Raji (cell line): Measurements from ENCODE around the gene FN1.

Experiments
- POLR2A ChIP-seq: IDR thresholded peaks from 2 replicates; pipeline ENCODE4 v1.6.1; 2011; ENCODE audit warnings: low read depth, low read length, control low read depth; ENCODE audit not compliant: insufficient read depth

FN1 gene

DNA sequence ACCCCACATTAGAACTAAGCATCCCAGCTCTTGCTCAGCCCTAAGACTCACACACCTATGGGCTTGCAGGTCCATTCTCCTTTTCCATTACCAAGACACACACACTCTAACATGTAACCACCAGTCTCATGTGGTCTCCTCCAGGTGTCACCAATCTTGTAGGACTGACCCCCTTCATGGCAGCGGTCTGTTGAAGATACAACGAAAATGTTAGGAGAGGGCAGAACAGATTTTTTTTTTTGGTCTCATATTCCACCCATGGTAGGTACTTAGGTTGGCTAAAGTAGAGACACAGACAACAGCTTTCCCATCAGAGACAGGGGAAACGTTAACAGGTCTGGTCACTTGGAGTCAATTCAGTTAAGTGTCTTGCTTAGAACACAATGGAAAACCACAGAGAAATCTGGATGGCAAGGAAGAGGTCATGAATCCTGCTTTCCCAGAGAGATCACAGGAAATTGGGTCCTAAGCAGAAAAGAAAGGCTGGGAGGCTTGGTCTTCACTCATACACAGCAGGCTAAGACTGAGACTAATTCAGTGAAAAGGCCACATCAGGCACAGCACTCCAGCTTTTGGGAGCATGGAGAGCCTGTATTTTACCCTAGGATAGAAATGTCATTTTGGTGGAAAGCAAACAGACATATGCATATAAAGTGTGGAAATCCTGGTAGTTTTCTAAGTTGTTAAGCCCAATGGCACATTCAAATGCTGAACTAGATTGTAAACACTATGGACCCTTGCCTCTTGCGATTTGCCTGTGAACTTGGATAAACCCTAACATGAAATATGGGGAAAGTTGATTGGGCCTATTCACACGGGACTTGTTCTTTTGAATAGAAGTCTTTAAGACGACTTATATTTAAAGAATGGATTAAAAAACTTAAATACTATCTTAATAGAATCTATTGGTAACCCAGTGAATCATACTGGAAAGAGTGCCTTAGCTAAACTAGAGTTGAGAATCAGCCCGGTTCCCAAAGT, 3.8 kb downstream of the FN1 start:
- TF ChIP-seq POLR2A = no peak

DNA sequence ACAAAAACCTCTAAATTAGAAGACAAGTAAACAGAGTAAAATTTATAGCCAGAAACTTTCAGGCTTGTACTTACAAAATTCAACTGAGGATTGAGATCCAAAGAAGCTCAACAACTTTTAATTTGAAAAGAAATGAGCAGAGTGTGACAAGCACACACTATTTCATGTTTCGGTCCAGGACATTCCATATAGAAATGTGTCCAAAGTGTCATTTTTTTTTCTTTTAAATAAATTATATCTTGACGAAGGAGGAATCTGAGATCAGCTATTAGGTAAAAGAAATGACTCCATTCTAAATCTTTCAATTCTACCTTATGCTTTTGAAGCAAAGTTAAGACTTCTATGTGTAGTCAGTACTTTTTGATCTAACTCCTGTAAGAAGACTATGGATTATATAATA, 4.6 kb downstream of the FN1 start:
- TF ChIP-seq POLR2A = no peak

DNA sequence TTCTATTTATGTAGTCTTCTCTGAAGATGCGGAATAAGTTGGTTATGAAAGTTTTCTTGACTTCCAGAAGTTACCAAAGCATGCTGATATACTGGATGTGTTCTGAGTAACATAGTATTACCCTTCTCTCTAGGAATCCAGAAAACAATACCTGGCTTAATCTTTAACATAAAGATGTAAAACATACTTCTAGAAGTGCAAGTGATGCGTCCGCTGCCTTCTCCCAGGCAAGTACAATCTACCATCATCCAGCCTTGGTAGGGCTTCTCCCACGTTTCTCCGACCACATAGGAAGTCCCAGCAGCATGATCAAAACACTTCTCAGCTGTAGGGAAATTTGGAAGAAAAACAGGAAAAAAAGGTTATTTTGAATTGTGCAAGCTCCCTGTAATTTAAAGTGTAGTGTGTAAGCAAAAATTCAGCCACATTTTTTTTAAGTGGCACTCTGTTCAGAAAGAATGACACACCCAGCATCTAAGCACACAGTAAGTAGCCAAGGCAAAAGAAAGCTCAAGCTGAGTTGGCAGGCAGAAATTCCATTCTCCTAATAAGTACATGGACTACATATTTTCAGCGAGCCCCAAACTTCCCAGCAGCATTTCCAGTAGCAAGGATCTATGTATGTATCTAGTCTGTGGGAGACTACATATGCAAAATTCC, 5.2 kb downstream of the FN1 start:
- no peak for TF ChIP-seq POLR2A

DNA sequence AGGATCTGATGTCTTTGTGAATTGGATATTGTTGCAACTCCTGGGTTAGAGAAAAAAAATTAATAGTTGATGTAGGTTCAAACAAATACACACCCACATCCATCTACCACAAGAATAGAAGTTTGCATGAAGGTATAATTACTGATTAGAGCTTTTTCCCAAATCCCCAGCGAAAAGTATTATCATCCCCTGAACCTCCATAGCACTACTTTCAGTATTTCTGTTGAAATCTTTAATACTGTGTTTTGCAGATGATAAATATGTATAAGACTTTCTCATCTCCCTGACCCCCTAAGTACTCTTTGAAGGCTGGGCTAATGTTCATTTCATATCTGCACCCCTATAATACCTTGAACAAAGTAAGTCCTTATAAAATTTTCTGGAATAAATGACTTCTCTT, 6.4 kb downstream of the FN1 start:
- no peak for TF ChIP-seq POLR2A

DNA sequence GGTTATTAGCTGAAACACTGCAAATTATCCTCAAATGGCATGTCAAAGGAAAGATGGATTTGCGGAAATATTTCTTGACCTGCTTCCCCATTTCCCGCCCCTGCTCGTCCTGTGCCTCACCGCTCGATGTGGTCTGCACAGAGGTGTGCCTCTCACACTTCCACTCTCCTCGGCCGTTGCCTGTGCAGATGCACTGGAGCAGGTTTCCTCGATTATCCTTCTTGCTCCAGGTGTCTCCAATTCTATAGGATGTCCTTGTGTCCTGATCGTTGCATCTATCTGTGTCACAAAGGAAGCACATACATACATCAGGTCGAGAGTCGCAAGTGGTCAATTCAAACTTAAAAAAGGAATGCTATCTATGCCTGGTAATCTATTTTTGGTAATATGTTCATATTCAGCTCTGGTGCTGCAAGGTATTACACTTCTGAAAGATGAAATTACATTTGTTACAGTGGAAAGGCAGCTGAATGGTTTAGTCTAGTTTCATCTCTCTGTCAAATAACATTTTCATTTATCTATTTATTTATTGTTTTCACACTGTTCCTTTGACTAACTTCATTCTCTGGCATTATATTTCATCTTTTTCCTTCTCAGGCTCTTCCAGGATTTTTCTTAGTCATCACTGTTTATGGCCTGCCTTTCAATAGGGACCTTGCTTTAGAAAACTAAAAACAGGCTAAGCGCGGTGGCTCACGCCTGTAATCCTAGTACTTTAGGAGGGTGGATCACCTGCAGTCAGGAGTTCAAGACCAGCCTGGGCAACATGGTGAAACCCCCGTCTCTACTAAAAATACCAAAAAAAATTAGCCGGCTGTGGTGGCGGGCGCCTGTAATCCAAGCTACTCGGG, 7.6 kb downstream of the FN1 start:
- TF ChIP-seq POLR2A = no peak

DNA sequence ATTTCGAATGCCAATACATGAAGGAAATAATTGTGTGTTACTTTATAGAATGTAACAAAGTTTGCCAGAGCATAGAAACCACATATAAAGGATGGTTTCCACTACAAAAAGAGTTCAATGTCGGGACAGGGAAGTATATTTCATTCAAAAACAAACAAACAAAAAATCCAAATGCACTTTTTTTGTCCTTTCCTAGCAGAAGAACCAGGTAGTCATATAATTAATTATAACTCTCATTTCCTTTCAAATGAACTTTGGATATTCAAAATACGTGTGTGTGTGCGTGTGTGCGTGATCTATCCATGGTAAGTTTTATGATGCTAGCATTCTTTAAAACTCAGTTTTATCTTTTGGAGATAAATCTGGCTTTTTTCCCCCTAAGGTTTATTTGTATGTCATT, 8.3 kb downstream of the FN1 start:
- no peak for TF ChIP-seq POLR2A

DNA sequence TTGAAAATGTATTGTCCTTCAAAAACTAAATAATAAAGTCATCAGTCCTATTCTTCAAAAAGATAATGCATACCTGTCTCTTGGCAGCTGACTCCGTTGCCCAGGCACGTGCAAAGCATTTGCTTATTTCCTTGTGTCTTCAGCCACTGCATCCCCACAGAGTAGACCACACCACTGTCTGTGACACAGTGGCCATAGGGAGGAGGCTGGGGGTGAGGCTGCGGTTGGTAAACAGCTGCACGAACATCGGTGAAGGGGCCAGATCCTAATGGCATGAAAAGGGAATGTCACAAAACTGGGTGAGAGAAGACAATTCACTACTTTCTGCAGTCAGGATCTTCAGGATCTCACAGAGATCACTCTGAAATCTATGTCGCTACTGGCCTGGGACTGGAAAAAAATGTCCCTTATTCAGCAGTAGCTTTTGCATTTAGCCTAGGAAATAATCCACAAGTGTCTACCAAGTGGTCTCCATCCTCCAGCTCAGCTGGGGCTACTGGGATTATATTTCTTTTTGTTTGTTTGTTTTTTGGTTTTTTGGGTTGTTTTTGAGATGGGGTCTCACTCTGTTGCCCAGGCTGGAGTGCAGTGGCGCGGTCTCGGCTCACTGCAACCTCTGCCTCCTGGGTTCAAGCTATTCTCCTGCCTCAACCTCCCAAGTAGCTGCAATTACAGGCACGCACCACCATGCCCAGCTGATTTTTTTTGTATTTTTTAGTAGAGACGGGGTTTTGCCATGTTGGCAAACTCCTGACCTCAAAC, 10.7 kb downstream of the FN1 start:
- no peak for TF ChIP-seq POLR2A

DNA sequence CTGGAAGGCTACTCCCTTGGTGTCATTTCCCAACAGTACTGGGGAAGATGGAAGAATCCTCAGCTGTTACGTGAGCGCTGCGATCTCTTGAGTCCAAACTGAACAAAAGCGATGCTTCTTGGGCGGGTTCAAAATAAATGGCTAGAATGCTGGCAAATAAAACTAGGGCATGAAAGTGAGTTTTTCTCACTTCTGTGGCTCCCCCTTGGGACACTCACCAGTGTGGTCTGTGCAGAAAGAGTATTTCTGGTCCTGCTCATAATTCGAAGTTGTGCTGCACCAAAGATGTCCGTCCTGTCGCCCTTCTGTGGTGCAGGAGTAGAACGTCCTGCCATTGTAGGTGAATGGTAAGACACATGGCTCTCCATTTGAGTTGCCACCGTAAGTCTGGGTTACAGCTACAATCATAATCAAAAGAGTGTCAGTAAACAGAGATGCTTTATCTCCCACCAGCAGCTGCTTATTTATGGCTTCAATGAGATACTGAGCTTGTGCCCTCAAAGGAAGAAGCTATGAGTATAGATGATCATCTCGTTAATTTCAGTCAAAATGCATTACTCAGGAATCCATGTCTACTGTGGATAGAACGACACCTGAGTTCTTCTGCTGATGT, 11.8 kb downstream of the FN1 start:
- no peak for TF ChIP-seq POLR2A

DNA sequence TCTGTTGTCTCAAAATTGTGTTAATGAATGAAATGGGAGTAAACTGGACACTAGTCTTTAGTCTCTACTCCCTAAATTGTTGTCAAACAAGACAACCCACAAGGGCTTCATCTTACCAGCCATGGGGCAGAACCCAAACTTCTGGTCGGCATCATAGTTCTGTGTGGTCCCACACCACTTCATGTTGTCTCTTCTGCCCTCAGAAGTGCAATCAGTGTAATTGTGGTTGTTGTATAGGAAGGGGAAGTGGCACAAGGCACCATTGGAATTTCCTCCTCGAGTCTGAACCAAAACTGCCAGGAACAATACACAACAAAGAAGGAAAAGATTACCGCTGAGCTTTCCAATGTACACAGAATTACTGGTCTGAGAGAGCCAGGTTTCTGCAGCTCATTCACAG, 12.6 kb downstream of the FN1 start:
- no peak for TF ChIP-seq POLR2A

DNA sequence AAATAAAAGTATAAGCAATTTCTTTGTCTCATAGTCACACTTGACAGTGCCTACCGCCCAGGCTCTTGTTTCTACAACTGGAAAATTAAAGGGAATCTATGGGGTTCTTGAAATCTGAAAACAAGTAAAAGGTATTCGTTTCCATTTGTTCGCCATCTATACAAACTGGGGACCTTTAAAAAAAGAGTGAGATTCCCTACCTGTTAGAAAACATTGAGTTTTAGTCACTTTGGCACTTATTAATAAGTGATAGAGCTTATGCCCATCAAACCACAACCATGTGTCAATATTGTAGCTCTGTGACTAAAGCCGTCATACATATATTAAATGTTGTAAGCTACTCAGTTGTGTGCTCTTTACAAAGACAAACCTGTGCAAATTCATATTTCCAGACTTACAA, 13.2 kb downstream of the FN1 start:
- TF ChIP-seq POLR2A = no peak

DNA sequence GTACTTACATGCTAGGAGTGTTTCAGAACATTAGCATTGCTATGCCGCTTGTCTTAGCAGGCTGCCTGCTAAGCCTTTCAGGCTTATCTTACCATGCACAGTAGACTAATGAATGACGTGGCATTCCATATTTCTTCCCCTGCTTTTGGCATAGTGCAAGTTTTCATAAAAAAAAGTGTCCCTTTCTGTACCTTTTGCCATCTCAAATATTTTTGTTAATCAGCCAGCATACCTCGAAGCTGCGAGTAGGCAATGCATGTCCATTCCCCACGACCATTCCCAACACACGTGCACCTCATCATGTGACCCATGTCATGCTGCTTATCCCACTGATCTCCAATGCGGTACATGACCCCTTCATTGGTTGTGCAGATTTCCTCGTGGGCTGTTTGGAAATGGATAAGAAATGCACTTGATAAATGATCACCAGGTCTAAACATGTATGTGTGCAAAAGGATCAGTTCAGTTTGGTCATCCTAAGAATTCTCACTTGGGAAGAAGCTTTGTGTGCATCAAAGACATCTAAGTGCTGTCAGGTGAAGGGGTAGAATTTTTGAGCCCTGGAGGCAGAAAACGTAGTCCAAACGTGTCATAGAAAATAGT, 13.9 kb downstream of the FN1 start:
- TF ChIP-seq POLR2A = no peak

DNA sequence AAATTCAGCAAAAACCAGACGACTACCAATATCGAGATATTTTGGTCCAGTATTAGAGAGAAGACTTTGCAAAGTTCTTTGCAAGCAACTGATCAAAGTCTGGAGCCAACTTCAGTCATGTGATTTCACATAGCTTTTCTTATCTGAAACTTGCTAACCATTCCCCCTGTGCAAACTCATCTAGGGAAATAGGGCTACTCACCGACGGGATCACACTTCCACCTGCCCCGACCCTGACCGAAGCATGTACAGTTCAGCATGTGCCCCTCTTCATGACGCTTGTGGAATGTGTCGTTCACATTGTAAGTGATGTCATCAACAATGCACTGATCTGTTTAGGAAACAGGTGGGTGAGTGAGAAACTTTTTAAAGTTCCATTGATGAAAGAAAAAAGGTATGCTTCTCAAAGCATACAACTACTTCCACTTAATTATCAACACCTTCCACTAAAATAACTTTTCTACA, 15.4 kb downstream of the FN1 start:
- TF ChIP-seq POLR2A = no peak

DNA sequence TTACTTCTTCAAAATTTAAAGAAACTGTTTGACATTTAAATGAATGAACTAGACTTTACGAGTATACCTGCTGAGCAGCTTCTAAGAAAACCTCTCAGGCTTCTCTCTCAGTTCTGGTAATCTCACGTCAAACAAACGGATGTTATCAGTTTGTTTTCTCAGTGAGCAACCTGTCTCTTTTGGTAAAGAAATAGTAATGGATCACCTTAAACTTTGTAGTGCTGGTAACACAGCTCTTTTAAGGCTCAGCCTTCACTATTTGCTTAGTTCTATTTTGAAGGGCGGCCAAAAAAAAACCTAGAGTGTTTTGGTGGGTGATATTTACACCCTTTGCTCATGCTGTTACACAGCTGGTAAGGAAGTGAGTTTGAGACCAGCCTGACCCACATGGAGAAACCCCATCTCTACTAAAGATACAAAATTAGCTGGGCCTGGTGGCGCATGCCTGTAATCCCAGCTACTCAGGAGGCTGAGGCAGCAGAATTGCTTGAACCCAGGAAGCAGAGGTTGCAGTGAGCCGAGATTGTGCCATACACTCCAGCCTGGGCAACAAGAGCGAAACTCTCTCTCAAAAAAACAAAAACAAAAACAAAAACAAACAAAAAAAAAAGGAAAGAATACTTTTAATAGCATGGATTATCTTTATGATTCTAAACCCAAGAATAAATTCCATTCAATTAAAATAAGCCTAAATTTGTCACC, 15.9 kb downstream of the FN1 start:
- TF ChIP-seq POLR2A = no peak

DNA sequence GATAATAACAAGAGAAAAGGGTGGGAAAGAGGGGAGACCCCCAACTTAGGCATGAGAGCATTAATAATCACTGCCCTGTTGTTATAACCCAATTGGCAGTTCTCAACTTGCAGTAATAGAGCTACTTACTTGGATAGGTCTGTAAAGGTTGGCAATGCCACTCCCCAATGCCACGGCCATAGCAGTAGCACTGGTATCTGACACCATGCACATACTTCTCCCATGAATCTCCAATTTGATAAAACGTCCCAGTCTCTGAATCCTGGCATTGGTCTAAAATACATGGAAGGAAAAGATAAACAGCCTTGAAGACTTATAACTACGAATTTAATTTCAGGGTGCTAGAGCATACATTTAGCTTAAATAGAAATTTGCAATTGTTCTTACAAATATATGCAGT, 16.8 kb downstream of the FN1 start:
- no peak for TF ChIP-seq POLR2A
